SK-N-MC (cell line): ENCODE results near the gene FAAP24.
A peak's percentile ranks its signal among the peaks of the same experiment; 100 is the strongest.
"Not testable (repeated sequence)": the region's sequence is repeated elsewhere in the genome, so short reads cannot be mapped to it uniquely, and the experiment has no call there.

Source experiments
- DNase-seq: peaks from one replicate; pipeline ENCODE4 v3.0.0-alpha.2; 2011; ENCODE audit warnings: low read depth, low spot score
- H3K27ac ChIP-seq: fragments of 200-600 bp; sonication (generic); 2 replicates; pipeline ENCODE4 v1.5.1; 2016; ENCODE audit warnings: mixed run types
- H3K36me3 ChIP-seq: fragments of 200-600 bp; sonication (generic); 2 replicates; pipeline ENCODE4 v1.6.1; 2017; ENCODE audit warnings: antibody characterized with exemption, low read length, mixed read lengths; ENCODE audit not compliant: insufficient read depth
- H3K4me3 ChIP-seq: fragments of 200-600 bp; sonication (generic); 2 replicates; pipeline ENCODE4 v1.5.1; 2016
- H3K9ac ChIP-seq: fragments of 200-600 bp; sonication (generic); 2 replicates; pipeline ENCODE4 v1.8.0; 2017; ENCODE audit warnings: mixed run types, mixed read lengths; ENCODE audit not compliant: insufficient read length
- H3K9me3 ChIP-seq: fragments of 200-600 bp; sonication (generic); 2 replicates; pipeline ENCODE4 v1.6.1; 2017; ENCODE audit warnings: low read depth, mild to moderate bottlenecking, antibody characterized with exemption, low read length, moderate library complexity, mixed read lengths
- EZH2 ChIP-seq: fragments of 200-600 bp; sonication (generic); IDR thresholded peaks from one replicate; pipeline ENCODE4 v1.6.1; 2017; ENCODE audit warnings: antibody characterized with exemption
- FOXP2 ChIP-seq: optimal IDR thresholded peaks from 2 replicates; pipeline ENCODE3; 2011; ENCODE audit warnings: mild to moderate bottlenecking, moderate library complexity; ENCODE audit not compliant: insufficient read depth; ENCODE audit errors: extremely low read length, control extremely low read depth
- POLR2AphosphoS5 ChIP-seq: IDR thresholded peaks from 2 replicates; pipeline ENCODE4 v1.6.1; 2012; ENCODE audit warnings: mild to moderate bottlenecking, low read depth, low read length, borderline replicate concordance

The FAAP24 gene

DNA sequence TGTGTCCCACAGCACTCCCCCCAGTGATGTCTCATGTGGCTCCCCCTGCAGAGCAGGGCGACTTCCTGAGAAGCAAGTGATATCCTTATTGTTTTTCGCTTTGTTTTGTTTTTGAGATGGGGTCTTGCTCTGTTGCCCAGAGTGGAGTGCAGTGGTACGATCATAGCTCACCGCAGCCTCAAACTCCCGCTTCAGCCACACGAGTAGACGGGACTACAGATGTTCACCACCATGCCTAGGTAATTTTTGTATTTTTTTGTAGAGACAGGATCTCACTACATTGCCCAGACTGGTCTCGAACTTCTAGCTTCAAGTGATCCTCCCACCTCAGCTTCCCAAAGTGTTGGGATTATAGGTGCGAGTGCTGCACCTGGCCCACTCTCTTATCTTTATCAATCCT is 5.3 kb upstream of the FAAP24 start:
- DNase-seq = no peak
- Histone ChIP-seq H3K9me3 (no peaks in the 10 kb centered on the region), H3K9ac (no peak overlapping the region), H3K36me3 (peaks cover 10% of the 10 kb centered on the region; the same call in 1 of the 2 replicates), H3K4me3 (no peak overlapping the region), H3K27ac (no peak overlapping the region)
- TF ChIP-seq EZH2 = no peak
- no peak for TF ChIP-seq FOXP2
- TF ChIP-seq POLR2AphosphoS5 = no peak

- no peak overlapping the region for H3K27ac ChIP-seq
- TF ChIP-seq EZH2 (no peak), FOXP2 (no peak), POLR2AphosphoS5 (no peak)
- no peak for DNase-seq
- no peaks in the 10 kb centered on the region for H3K9me3 ChIP-seq
- no peak overlapping the region for H3K9ac ChIP-seq
- H3K36me3 ChIP-seq = no peaks in the 10 kb centered on the region
- no peak overlapping the region for H3K4me3 ChIP-seq
These were observed 2.5 kb upstream of the FAAP24 start for GRCh38 chr19:32969549-32969948.

DNA sequence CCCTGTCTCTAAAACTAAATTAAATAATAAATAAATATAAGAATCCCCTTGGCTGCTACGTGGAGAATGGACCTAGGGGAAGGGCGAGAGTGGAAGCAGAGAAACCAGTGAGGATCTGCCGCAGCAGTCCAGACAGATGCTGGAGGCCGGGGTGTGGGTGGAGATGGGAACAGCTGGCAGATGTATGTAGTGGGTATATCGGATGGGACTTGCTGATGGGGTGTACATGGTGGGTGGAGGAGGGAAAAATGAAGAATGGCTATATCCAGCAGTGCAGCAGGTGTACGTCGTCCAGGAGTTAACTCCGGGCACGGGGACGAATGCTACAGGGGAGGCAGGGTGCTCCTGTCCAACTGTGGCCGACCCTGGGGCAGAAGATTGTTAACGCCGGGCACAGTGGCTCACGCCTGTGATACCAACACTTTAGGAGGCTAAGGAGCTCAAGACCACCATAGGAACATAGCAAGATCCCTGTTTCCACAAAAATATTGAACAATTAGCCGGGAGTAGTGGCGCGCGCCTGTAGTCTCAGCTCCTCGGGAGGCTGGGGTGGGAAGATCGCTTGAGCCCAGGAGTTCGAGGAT is 938 bp upstream of the FAAP24 start:
- no peak for DNase-seq
- H3K36me3 ChIP-seq = peaks cover 4% of the 10 kb centered on the region; the same call in 1 of the 2 replicates
- peak overlapping the region; percentile 71 for H3K9ac ChIP-seq
- H3K27ac ChIP-seq = no peak overlapping the region
- peak overlapping the region; percentile 93 for H3K4me3 ChIP-seq
- H3K9me3 ChIP-seq = no peaks in the 10 kb centered on the region
- no peak for TF ChIP-seq FOXP2
- no peak for TF ChIP-seq EZH2
- no peak for TF ChIP-seq POLR2AphosphoS5

GRCh38 chr19:32976223-32976805 is 4.3 kb downstream of the FAAP24 start:
- Histone ChIP-seq H3K4me3 (no peak overlapping the region), H3K9me3 (no peaks in the 10 kb centered on the region), H3K9ac (no peak overlapping the region), H3K27ac (no peak overlapping the region), H3K36me3 (peaks cover 17% of the 10 kb centered on the region)
- TF ChIP-seq FOXP2 (no peak), POLR2AphosphoS5 (no peak), EZH2 (no peak)
- DNase-seq = peak; percentile 50

DNA sequence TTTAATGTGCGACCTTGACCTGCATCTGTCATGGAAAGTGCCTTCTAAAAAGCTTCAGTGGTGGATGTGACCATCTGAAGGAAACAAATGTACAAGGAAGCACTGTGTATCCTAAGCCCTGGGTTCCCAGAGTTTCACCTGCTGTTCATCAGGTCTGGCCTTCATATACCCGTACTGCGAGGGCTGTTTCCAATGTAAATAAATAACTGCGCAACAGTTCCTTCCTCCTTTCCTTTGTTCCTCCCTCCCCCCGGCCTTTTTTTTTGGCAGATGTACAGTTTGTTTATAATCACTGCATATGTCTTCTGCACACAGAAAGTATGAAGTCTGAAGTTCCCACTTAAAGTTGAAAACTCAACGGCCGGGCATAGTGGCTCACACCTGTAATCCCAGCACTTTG is 5.2 kb downstream of the FAAP24 start:
- no peak overlapping the region for H3K4me3 ChIP-seq
- no peaks in the 10 kb centered on the region for H3K9me3 ChIP-seq
- no peak for TF ChIP-seq EZH2
- TF ChIP-seq FOXP2 = no peak
- no peak for TF ChIP-seq POLR2AphosphoS5
- peaks cover 17% of the 10 kb centered on the region for H3K36me3 ChIP-seq
- no peak for DNase-seq
- H3K9ac ChIP-seq = no peak overlapping the region
- H3K27ac ChIP-seq = no peak overlapping the region

GRCh38 chr19:32977813-32978212 is 5.8 kb downstream of the FAAP24 start:
- not testable (repeated sequence) for H3K27ac ChIP-seq, DNase-seq, H3K9me3 ChIP-seq, H3K9ac ChIP-seq, H3K4me3 ChIP-seq
- peaks cover 17% of the 10 kb centered on the region for H3K36me3 ChIP-seq

- not testable (repeated sequence) for DNase-seq, H3K9ac ChIP-seq, H3K4me3 ChIP-seq, H3K27ac ChIP-seq, H3K9me3 ChIP-seq
- peaks cover 17% of the 10 kb centered on the region for H3K36me3 ChIP-seq
These were observed 7.8 kb downstream of the FAAP24 start for GRCh38 chr19:32979807-32980206.

- not testable (repeated sequence) for H3K9me3 ChIP-seq, H3K4me3 ChIP-seq, H3K27ac ChIP-seq, H3K9ac ChIP-seq, DNase-seq, H3K36me3 ChIP-seq
These were observed 10.4 kb downstream of the FAAP24 start for GRCh38 chr19:32982488-32982887.

- DNase-seq, H3K4me3 ChIP-seq, H3K9ac ChIP-seq, H3K9me3 ChIP-seq, H3K27ac ChIP-seq, H3K36me3 ChIP-seq: not testable (repeated sequence)
These were observed 16.2 kb downstream of the FAAP24 start for GRCh38 chr19:32988254-32988653.
